Parietal lobe (tissue), 2 donors: ENCODE data around the gene EXOSC2. TPM values are rescaled to one million over a fixed set of nuclear protein-coding genes. Genes with fewer than 3 reads are reported as not detected.

Experiments used
- small RNA-seq: library from RNA; depleted of rRNA; stranded (forward); fragments of <200 nt; gene quantifications from one replicate; pipeline ENCODE3, GENCODE V24; 2014; ENCODE audit warnings: low replicate concordance
- total RNA-seq: library from RNA; depleted of rRNA; stranded (reverse); fragments of >200 nt; gene quantifications from one replicate; pipeline ENCODE4 v1.2.3, GENCODE V29; 2014

EXOSC2 gene
- 56.0 TPM for total RNA-seq

GRCh38 chr9:130693426-130694191 is at the start of gene EXOSC2:
Gene EXOSC2, plus strand, starts transcription at chr9:130693780. Its CDS starts 12 bp downstream, at chr9:130693792.

GRCh38 chr9:130664251-130665028 is 29.1 kb upstream of the EXOSC2 start, which contains the start of gene PRDM12:
Gene PRDM12, plus strand, starts transcription at chr9:130664594. Its CDS starts 60 bp downstream, at chr9:130664654.

Small RNA genes within 50 kb of the gene (small RNA-seq; reads per million reads assigned to genes)
- gene AL359092.1, result not detected

Other genes starting within 250 kb of the EXOSC2 start
- 6.9 TPM for gene ASS1, start 248.8 kb upstream of the EXOSC2 start, total RNA-seq
- 68.5 TPM for gene FUBP3, start 114.2 kb upstream of the EXOSC2 start, total RNA-seq
- gene PRDM12, start 29.2 kb upstream of the EXOSC2 start, total RNA-seq, result not detected
- gene ABL1, start 141.5 kb downstream of the EXOSC2 start, total RNA-seq, result 46.3 TPM
- not detected for gene QRFP, start 203.0 kb downstream of the EXOSC2 start, total RNA-seq
- gene FIBCD1, start 245.5 kb downstream of the EXOSC2 start, total RNA-seq, result 1.3 TPM